ENCODE results near the gene BFSP2. TPM values are rescaled to one million over a fixed set of nuclear protein-coding genes. Genes with fewer than 3 reads are reported as not detected.

The BFSP2 gene, protein sequence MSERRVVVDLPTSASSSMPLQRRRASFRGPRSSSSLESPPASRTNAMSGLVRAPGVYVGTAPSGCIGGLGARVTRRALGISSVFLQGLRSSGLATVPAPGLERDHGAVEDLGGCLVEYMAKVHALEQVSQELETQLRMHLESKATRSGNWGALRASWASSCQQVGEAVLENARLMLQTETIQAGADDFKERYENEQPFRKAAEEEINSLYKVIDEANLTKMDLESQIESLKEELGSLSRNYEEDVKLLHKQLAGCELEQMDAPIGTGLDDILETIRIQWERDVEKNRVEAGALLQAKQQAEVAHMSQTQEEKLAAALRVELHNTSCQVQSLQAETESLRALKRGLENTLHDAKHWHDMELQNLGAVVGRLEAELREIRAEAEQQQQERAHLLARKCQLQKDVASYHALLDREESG
- not detected in 2 replicates for total RNA-seq (2014; rRNA removed; shearing (Covaris generic))

DNA sequence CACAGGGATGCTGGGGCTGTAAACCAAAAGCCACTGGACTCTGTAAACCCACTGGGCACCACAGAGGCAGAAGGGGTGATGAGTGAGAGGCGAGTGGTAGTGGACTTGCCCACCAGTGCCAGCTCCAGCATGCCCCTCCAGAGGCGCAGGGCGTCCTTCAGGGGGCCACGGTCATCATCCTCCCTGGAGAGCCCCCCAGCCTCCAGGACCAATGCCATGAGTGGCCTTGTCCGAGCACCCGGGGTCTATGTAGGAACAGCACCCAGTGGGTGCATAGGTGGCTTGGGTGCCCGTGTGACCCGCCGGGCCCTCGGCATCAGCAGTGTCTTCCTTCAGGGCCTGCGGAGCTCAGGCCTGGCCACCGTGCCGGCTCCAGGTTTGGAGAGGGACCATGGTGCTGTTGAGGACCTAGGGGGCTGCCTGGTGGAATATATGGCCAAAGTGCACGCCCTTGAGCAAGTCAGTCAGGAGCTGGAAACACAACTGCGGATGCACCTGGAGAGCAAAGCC lies at the start of gene BFSP2:
BFSP2 (plus strand) TSS at position 51 of the 510 bp plus-strand sequence; CDS start at position 79, 28 bp downstream.
- no peak for DNase-seq (ENCODE audit: low read depth)

DNA sequence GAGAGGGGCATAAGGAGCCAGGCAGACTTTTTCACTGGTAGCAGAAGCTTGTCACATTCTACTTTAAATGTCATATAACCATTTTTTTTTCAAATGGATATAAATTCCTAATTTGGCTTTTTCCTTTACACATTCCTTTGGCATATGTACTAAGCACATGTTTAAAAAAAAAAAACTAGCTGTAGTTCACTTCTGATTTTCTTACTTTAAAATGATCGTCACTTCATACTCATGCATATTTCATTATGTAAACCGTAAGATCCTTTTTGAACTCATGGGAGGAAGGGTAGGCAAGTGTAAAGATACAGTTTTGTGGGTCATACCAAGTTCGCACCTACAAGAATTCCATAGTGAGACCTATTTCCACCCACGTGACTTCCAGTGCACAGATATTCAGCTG lies 45.1 kb upstream of the BFSP2 start:
- DNase-seq (ENCODE audit: low read depth), result no peak

DNA sequence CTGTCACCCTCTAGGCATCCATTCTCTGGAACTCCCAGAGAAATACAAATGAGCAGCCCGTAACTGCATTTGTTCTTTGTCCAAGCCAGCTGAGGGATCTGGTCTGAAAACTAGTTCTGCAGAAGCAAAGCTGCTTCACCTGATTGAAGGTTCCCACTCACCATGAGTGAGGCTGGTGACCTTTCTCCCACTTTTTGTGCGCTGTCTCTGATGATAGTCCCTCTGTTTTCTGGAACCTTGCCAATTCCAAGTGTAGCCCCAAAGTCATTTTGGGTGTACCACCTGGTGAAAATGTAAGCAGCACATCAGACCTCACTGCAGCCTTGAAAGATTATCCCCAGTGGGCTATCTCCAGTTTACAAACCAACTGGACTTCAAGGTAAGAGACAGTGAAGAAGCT lies 39.4 kb upstream of the BFSP2 start:
- no peak for DNase-seq (ENCODE audit: low read depth)

DNA sequence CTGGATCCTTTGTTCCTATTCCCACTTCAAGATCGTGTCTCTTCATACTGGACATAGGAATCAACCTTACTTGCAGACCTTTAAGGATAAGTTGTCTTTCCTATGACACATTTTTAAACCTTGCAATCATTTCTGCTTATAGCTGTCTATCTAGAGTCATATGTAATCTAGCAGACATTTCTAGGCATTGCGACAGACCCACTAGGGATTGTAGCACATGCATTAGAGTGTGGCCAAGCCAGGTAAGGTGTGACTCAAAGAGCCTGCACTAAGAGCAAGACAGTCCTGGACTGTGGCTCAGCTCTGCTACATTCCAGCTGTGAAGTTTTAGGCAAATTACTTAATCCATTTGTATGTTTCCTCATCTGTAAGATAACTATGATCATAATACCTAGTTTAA lies 38.8 kb upstream of the BFSP2 start:
- no peak for DNase-seq (ENCODE audit: low read depth)

DNA sequence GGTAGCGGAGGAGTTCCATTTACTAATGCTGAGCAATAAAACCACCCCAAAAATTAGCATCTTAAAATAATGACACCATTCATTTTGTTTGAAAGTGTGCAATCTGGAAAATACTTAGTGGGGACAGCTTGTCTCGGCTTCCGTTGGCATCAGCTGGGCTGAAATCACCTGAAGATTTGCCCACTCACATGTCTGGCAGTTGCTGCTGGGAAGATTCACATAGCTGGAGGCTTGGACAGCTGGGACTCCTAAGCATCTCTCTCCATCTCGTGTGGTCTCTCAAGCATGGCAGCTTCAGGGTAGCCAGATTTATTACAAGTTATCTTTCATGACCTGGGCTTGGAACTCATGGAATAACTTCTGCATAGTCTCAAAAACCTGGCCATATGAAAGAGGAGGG lies 38.4 kb upstream of the BFSP2 start:
- DNase-seq (ENCODE audit: low read depth), result no peak

DNA sequence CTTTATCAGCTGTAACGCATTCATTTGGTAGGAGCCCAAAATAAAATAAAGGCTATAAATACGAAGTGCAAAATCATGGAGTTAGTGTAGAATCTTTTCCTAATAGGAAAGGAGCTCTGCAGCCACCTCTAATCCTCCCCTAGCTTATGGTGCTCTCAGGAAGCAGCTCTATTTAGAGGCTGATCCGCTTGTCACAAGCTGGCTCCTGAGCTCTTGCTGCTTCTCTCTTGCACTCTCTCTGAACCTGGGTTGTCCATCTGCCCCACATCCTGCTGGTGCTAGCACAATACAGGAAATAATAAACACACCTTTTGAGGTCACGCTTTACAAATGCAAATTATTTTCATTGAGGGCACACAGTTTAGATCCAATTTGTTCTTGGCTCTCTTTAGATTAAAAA lies 37.3 kb upstream of the BFSP2 start:
- no peak for DNase-seq (ENCODE audit: low read depth)

DNA sequence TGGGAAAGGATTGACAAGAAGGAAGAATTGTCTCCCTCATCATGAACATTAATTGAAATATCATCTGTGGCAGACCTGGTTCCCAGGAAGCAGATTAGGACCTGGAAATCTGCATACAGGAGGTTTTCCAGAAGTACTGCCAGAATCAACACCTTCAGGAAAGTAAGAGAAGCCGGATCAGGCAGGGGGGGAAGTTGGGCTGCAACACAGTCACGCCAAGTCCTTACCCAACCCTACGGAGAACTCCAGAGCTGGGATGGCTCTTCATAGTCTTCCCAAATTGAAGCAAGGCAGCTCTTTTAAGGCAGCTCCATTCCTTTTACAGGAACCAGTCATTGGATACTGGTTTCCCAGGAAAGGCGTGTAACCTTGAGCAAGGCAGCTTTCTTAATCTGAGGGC lies 35.2 kb upstream of the BFSP2 start:
- no peak for DNase-seq (ENCODE audit: low read depth)

DNA sequence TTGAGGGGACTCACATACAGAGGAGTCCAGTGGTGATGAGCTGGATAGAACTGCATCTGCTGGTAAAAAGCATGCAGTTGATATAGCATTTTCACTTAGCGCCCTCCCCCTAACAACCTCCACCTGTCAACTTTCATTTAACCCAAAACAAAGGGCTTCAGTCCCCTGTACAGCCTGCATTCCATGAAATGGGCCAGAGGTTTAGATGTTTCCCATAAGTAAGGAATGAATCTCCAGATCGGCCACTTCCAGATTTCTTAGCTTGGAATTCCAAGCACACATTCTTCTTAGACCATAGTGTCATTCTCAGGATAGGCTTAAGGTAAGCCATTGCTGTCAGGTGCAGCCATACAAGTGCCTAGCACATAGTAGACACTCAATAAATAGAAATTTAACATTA lies 32.9 kb upstream of the BFSP2 start:
- no peak for DNase-seq (ENCODE audit: low read depth)

DNA sequence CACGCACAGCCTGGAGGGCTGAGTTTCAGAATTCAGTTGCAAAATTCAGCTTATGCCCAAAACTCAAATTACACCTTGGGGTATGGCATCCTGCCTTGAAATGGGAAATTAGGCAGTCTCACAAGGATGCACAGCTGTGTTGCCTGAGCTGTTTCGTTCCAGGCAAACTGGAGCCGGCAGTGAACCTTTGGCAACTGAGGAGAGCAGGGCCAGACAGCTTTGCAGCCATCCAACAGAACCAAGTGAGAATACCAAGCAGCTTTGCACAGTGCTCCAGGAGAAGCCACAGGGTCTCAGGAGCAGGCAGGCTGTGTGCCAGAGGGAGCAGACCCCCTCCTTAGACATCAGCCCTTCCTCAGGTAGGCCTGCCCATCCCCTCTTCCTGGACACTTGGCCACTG lies 32.5 kb upstream of the BFSP2 start:
- DNase-seq (ENCODE audit: low read depth), result no peak

DNA sequence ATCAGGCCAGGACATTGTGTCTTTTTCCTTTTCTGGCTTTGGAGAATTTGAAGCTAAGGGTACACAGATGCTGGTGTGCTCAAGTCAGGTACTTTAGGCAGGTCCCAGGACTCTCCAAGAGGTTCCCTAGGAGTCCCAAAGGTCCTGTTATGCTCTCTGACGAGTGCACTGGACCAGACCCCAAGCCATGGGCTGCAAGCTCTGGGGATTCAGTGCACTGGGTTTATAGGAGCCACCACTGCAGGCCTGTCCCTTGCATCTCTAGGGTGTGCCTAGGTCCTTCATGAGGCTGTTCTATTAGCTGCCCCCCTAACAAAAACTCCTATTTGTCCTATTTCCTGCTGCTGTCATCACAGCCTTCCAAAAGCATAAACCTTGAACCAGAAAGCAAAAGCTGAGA lies 31.9 kb upstream of the BFSP2 start:
- no peak for DNase-seq (ENCODE audit: low read depth)

DNA sequence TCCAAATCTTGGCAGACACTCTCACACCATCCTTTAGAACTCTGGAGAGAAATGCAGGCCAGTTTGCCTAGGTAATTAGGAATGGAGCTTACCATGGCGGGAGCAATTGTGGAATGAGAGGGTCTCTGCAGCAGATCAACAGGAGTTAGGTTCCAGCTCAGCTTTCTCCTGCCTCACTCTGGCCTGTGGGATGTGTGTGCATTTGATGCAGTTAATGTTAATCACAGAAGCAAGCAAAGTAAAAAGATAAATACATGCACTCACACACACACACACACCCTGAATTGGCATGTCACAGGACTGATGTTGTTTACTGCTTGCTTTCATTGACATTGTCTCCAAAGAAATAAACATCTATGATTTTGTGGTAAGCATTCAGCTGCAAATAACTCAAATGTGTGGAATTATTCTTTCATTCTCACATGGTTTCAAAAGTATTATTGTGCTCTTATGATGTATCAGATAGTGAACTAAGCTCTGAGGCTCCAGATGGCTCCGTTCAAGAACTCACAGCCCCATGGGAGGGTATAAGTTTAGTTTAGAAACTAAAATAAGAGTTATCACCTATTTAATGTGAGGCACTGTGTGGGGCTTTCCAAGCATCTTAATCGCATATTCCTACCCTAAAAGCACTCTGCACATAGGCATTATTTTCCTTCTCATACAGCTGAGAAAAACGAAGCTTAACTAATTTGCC lies 31.3 kb upstream of the BFSP2 start:
- DNase-seq (ENCODE audit: low read depth), result no peak

DNA sequence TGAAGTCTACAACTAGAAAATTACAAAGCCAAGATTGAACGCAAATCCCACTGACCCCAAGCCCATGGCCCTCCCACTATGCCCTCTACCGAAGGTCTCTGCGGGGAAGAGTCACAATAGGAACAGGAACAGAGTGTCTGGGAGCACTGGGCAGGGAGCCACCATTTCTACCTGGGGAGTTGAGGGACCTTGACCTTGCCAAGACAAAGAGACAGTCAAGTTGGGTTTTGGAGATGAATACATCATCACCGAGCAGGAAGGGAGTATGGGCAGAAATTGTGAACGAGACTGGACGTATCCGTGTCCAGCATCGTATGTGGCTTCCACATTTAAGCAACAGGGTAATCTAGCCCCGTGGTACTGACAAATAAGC lies 30.8 kb upstream of the BFSP2 start:
- no peak for DNase-seq (ENCODE audit: low read depth)

DNA sequence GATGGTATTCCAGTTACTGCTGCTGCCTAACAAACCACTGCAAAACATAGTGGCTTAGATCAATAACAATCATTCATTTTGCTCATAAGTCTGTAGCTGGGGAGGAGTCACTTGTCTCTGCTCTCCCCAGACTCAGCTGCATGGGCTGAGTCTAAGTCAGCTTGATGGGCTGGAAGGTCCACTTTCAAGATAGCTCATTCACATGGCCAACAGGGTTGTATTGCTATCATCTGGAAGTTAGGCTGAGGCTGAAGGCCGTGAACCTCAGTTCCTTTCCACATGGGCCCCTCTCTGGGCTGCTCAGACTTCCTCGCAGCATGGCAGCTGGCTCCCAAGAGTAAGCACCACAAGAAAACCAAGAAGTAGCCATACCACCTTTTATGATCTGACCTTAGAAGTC lies 28.7 kb upstream of the BFSP2 start:
- no peak for DNase-seq (ENCODE audit: low read depth)

DNA sequence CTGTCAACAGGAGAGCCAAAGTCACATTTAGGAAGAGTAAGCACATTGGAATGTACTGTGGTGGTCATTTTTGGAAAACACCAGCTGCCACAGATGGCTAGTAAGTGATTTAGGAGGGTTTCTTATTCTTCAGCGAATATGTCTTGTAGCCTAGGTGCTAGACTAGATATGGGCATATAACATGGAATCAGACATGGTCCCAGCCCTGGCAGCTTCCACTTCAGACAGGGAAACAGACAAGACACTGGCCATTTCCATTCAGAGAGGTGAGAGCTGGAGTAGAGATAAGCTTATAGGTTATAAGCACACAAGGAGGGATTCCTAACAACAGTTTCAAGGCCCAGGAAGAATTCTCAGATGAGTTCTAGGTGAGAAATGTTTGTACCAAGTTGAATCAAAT lies 28.2 kb upstream of the BFSP2 start:
- DNase-seq (ENCODE audit: low read depth), result no peak

DNA sequence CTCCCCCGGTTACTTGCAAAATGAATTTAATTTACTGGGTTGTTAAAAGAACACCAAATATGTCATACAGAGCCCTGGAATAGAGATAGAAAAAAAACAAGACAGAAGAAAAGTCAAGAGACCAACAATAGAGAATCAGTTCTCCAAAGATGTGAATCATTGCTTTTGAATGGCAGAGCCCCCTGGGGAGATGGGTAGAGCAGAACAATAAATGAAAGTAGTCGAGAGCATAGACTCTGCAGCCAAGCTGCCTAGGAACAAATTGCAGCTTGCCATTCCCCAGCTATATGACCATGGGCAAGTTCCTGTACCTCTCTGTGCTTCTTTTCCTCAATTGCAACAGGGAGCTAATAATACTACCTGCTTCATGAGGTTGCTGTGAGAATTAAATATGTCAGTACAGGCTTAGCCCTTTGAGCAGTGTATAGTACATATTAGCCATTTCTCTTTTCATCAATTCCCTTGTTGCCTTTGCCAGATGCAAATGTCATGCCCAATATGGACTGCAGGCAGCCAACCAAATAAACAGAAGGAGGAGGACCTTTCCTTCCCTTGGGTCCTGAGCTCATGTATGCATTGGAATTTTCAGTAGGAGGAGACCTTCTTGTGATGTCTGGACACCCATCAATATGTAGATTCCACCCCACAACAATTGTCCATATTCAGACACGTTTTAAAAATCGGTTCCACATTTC lies 25.0 kb upstream of the BFSP2 start:
- DNase-seq (ENCODE audit: low read depth), result no peak

DNA sequence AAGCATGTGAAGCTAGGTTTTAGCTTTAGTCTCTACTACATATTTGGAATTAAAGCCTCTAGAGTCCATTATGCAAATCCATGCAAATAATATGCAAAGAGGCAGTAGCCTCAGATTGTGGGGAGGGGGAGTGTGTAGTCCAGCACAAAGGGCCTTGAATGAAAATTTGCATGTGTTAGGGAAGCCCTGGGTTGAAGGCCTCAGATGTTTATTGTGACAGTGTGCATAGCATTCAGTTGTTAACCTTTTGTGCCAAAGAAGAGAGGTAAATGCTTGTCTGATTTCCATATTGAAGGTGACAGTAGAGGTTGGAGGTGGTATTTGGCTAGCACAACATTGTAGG lies 24.5 kb upstream of the BFSP2 start:
- DNase-seq (ENCODE audit: low read depth), result no peak

DNA sequence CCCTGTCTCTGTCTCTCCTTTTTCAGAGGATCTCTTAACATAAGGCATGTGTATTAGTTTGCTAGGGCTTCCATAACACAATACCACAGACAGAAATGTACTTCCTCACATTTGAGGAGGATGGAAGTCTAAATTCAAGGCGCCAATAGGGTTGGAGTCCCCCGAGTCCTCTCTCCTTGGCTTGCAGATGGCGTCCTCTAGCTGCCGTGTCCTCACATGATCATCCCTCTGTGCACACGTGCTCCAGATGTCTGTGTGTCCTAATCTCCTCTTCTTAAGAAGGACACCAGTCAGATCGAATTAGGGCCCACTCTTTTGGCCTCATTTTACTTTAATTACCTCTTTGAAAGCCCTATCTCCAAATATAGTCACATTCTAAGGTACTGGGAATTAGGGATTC lies 23.0 kb upstream of the BFSP2 start:
- DNase-seq (ENCODE audit: low read depth), result no peak

DNA sequence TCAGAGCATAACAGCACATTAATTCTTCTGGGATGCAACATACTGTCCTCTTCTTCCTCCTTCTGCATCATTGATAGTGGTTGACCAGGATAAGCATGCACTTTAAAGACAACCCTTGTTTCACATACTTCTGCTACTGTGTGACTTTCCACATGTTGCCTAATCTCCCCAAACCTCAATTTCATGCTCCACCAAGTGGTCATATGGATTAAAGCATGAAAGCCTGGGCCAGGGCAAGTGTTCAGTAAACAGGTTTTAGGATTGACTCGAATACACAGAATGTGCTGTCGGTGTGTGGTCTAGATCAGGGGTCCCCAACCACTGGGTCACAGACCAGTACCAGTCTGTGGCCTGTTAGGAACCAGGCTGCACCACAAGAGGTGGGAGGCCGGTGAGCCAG lies 22.5 kb upstream of the BFSP2 start:
- peak; percentile 58 for DNase-seq (ENCODE audit: low read depth)

DNA sequence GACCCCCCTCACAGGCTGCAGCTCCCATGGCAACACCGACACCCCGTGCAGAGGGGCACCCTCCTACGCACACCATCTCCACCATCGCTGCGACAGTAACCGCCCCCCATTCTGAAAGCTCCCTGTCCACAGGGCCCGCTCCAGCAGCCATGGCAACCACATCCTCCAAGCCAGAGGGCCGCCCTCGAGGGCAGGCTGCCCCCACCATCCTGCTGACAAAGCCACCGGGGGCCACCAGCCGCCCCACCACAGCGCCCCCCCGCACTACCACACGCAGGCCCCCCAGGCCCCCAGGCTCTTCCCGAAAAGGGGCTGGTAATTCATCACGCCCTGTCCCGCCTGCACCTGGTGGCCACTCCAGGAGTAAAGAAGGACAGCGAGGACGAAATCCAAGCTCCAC lies 19.9 kb upstream of the BFSP2 start:
- DNase-seq (ENCODE audit: low read depth), result no peak

DNA sequence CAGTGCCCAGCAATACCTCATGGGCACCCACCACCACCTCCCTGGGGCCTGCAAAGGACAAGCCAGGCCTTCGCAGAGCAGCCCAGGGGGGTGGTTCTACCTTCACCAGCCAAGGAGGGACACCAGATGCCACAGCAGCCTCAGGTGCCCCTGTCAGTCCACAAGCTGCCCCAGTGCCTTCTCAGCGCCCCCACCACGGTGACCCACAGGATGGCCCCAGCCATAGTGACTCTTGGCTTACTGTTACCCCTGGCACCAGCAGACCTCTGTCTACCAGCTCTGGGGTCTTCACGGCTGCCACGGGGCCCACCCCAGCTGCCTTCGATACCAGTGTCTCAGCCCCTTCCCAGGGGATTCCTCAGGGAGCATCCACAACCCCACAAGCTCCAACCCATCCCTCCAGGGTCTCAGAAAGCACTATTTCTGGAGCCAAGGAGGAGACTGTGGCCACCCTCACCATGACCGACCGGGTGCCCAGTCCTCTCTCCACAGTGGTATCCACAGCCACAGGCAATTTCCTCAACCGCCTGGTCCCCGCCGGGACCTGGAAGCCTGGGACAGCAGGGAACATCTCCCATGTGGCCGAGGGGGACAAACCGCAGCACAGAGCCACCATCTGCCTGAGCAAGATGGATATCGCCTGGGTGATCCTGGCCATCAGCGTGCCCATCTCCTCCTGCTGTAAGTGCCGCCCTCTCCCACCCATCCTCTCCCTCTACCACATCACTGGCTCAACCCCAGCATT lies 19.2 kb upstream of the BFSP2 start:
- DNase-seq (ENCODE audit: low read depth), result no peak

DNA sequence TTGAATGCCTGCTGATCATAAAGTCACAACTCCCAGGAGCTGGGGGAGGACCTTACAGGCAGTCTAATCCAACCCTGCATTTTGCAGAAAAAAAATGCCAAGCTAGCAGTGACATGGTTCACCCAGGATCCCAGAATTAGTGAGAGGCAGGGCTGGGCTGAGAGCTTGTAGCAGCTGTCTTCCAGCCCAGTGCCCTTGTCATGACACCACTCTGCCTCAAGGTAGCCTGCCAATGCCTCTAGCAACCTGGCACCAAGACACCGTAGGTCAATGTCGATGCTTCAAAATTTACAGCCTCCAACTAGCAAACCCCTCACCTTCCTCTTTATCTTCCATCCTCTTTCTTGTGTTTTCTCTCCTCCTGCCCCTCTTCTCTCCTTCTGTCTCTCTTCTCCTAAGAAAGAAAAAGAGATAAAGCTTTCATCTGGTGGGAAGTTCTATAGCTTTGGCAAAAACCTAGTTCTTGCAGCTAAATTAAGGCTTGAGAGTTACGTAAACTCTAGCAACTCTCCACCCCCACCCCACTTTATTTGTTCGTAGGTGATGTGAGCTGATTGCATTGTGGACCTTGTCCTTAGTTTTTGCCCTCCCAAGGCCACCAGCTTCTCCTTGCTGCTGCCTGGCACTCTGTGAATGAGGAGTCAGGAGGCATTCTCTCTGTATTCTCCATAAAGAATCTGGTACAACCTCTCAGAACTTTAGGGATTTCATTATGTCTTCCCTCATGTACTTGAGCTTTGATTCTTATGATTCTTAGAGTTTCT lies 18.3 kb upstream of the BFSP2 start:
- DNase-seq (ENCODE audit: low read depth), result no peak

Measured in M059J (cell line).